GM20000 (cell line): Measurements from ENCODE around the gene MTHFD1.

Experiments
- DNase-seq: peaks from one replicate; pipeline ENCODE4 v3.0.0; 2012; ENCODE audit warnings: low spot score
- CTCF ChIP-seq: IDR thresholded peaks from 2 replicates; pipeline ENCODE4 v1.5.1; 2012; ENCODE audit warnings: mild to moderate bottlenecking, control low read depth; ENCODE audit errors: extremely low read depth, missing control alignments

The MTHFD1 gene

GRCh38 chr14:64501411-64502171 is 113.4 kb downstream of the MTHFD1 start:
- no peak for DNase-seq
- TF ChIP-seq CTCF = no peak

GRCh38 chr14:64502456-64502855 is 114.3 kb downstream of the MTHFD1 start:
- TF ChIP-seq CTCF = no peak

GRCh38 chr14:64502887-64503433 is 114.8 kb downstream of the MTHFD1 start:
- TF ChIP-seq CTCF = no peak
- no peak for DNase-seq

More at GRCh38 chr14:64502456-64502855, 114.3 kb downstream of the MTHFD1 start:
- DNase-seq = no peak

- DNase-seq = peak; percentile 92
- no peak for TF ChIP-seq CTCF
Observed at GRCh38 chr14:64503434-64504309, 115.5 kb downstream of the MTHFD1 start, which contains the start of gene ZBTB25. TSS of gene ZBTB25 (minus strand) at chr14:64503838. CDS start at chr14:64490533, 13,305 bp downstream.

GRCh38 chr14:64504310-64504896 is 116.2 kb downstream of the MTHFD1 start, which contains the start of gene ZBTB1:
TSS of gene ZBTB1 (plus strand) at chr14:64504770. CDS start at chr14:64521505, 16,735 bp downstream.
- peak; percentile 81 for DNase-seq
- no peak for TF ChIP-seq CTCF

- no peak for TF ChIP-seq CTCF
- DNase-seq = peak; percentile 83
Observed at GRCh38 chr14:64504897-64505794, 117.0 kb downstream of the MTHFD1 start.
